HG03045 (cell line): ENCODE data around the gene ADORA1.

Experiments
- ATAC-seq: cut with Tn5 transposase; IDR thresholded peaks from one replicate; pipeline ENCODE4 v1.9.1; 2021; ENCODE audit warnings: mild to moderate bottlenecking, moderate library complexity; ENCODE audit not compliant: unreplicated experiment

Gene ADORA1

GRCh38 chr1:203156280-203156679 is 28.8 kb downstream of the ADORA1 start:
- ATAC-seq: no peak

GRCh38 chr1:203158423-203158822 is 30.9 kb downstream of the ADORA1 start:
- no peak for ATAC-seq

GRCh38 chr1:203158960-203159665 is 31.6 kb downstream of the ADORA1 start:
- no peak for ATAC-seq

GRCh38 chr1:203159844-203160243 is 32.3 kb downstream of the ADORA1 start:
- no peak for ATAC-seq

GRCh38 chr1:203161175-203161574 is 33.6 kb downstream of the ADORA1 start:
- ATAC-seq: no peak

GRCh38 chr1:203161703-203162102 is 34.2 kb downstream of the ADORA1 start:
- ATAC-seq: no peak

GRCh38 chr1:203162403-203162802 is 34.9 kb downstream of the ADORA1 start:
- no peak for ATAC-seq

- ATAC-seq: no peak
Observed at GRCh38 chr1:203163891-203164635, 36.5 kb downstream of the ADORA1 start.

- ATAC-seq: no peak
Observed at GRCh38 chr1:203165101-203165799, 37.7 kb downstream of the ADORA1 start.

- ATAC-seq: no peak
Observed at GRCh38 chr1:203165800-203166161, 38.3 kb downstream of the ADORA1 start.

- ATAC-seq: no peak
Observed at GRCh38 chr1:203166192-203166940, 38.8 kb downstream of the ADORA1 start.

- no peak for ATAC-seq
Observed at GRCh38 chr1:203167026-203167912, 39.7 kb downstream of the ADORA1 start.

- ATAC-seq: no peak
Observed at GRCh38 chr1:203167913-203168200, 40.3 kb downstream of the ADORA1 start.

- no peak for ATAC-seq
Observed at GRCh38 chr1:203168256-203168786, 40.8 kb downstream of the ADORA1 start.

- ATAC-seq: no peak
Observed at GRCh38 chr1:203168991-203169390, 41.5 kb downstream of the ADORA1 start.

- no peak for ATAC-seq
Observed at GRCh38 chr1:203169770-203170520, 42.4 kb downstream of the ADORA1 start.

- ATAC-seq: no peak
Observed at GRCh38 chr1:203170625-203171330, 43.3 kb downstream of the ADORA1 start.

- ATAC-seq: no peak
Observed at GRCh38 chr1:203171341-203172183, 44.0 kb downstream of the ADORA1 start.
